Measurements from ENCODE around the gene MTHFD1L. TPM values are rescaled to one million over a fixed set of nuclear protein-coding genes. Genes with fewer than 3 reads are reported as not detected.

Gene MTHFD1L
- total RNA-seq, 2 donors from 2014 or later: 4.1 to 12.2 TPM

- Histone ChIP-seq H3K9me3 (no peaks in the 10 kb centered on the region), H3K4me1 (no peaks in the 10 kb centered on the region), H3K27ac (no peak overlapping the region), H3K36me3 (peaks cover 8% of the 10 kb centered on the region), H3K4me3 (no peak overlapping the region), H3K27me3 (no peaks in the 10 kb centered on the region)
- TF ChIP-seq CTCF (IDR thresholded peaks at IDR 0.05): no peak
- DNase-seq (ENCODE audit: low spot score): no peak
Observed at GRCh38 chr6:150831577-150831976, 33.9 kb upstream of the MTHFD1L start.

GRCh38 chr6:150835620-150836019, 29.9 kb upstream of the MTHFD1L start:
- Histone ChIP-seq H3K27ac (no peak overlapping the region), H3K36me3 (peaks cover 4% of the 10 kb centered on the region), H3K4me1 (no peaks in the 10 kb centered on the region), H3K27me3 (no peaks in the 10 kb centered on the region), H3K4me3 (no peak overlapping the region), H3K9me3 (no peaks in the 10 kb centered on the region)
- TF ChIP-seq CTCF (IDR thresholded peaks at IDR 0.05): no peak
- no peak for DNase-seq (ENCODE audit: low spot score)

DNA sequence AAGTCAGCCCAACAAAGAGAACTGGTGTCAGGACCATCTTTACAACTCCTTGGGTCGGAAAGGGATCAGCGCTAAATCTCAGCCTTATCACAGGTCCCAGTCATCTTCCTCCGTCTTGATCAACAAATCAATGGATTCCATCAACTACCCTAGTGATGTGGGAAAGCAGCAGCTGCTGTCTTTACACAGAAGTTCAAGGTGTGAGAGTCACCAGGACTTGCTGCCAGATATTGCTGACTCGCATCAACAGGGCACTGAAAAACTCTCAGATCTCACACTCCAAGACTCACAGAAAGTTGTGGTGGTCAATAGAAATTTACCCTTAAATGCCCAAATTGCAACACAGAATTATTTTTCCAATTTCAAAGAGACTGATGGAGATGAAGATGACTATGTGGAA, 25.3 kb upstream of the MTHFD1L start:
- Histone ChIP-seq H3K4me3 (no peak overlapping the region), H3K9me3 (no peaks in the 10 kb centered on the region), H3K36me3 (no peaks in the 10 kb centered on the region), H3K27me3 (no peaks in the 10 kb centered on the region), H3K4me1 (no peaks in the 10 kb centered on the region), H3K27ac (no peak overlapping the region)
- DNase-seq (ENCODE audit: low spot score): no peak
- TF ChIP-seq CTCF (IDR thresholded peaks at IDR 0.05): no peak

DNA sequence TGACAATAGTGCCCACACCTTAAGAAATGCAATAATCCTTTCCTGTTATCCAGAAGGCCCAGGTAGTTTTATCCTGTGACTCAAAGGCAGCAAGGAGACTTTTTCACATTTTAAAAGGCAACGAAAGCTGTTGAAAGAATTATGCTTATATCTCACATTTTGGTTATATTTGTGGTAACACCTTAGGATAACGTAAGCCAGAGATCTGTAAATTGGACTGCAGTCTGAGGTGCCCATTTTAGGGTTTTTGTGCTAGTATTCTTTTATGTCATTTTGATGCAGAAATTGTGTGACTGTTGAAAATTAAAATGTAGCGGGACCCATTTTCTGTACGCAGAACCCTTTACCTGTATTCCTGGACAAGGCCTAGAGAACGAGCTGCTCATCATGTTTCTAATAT, 24.3 kb upstream of the MTHFD1L start:
- no peak overlapping the region for H3K4me3 ChIP-seq
- H3K9me3 ChIP-seq: no peaks in the 10 kb centered on the region
- H3K4me1 ChIP-seq: no peaks in the 10 kb centered on the region
- H3K36me3 ChIP-seq: no peaks in the 10 kb centered on the region
- DNase-seq (ENCODE audit: low spot score): no peak
- H3K27me3 ChIP-seq: no peaks in the 10 kb centered on the region
- no peak overlapping the region for H3K27ac ChIP-seq
- no peak for TF ChIP-seq CTCF (IDR thresholded peaks at IDR 0.05)

GRCh38 chr6:150841697-150842096, 23.8 kb upstream of the MTHFD1L start:
- TF ChIP-seq CTCF (IDR thresholded peaks at IDR 0.05): no peak
- no peak overlapping the region for H3K4me3 ChIP-seq
- H3K27me3 ChIP-seq: no peaks in the 10 kb centered on the region
- H3K36me3 ChIP-seq: no peaks in the 10 kb centered on the region
- no peaks in the 10 kb centered on the region for H3K4me1 ChIP-seq
- no peak for DNase-seq (ENCODE audit: low spot score)
- no peaks in the 10 kb centered on the region for H3K9me3 ChIP-seq
- H3K27ac ChIP-seq: no peak overlapping the region

DNA sequence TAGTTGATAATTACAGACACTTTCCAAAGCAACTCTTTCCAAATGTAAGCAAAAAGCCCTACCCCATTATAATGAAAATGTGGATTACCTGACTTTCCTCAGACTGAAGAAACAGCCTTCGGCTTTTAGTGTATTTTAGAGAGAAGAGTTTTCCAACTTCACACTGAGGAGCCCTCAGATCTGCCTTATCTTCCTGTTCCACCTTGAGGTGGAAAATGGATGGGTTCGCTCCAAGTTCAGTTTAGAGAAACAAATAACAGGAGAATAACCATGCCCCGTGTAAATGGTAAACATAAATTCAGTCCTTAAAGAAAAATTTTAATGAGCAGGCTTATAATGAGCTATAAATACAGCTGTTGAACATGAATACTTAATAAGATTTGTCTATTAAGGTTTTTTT, 21.1 kb upstream of the MTHFD1L start:
- Histone ChIP-seq H3K36me3 (no peaks in the 10 kb centered on the region), H3K4me3 (no peak overlapping the region), H3K27me3 (no peaks in the 10 kb centered on the region), H3K9me3 (no peaks in the 10 kb centered on the region), H3K27ac (no peak overlapping the region), H3K4me1 (no peaks in the 10 kb centered on the region)
- no peak for DNase-seq (ENCODE audit: low spot score)
- TF ChIP-seq CTCF (IDR thresholded peaks at IDR 0.05): no peak

Data from right atrium auricular region (tissue), 2 donors.